ENCODE data around the gene SPAG17. TPM values are rescaled to one million over a fixed set of nuclear protein-coding genes. Genes with fewer than 3 reads are reported as not detected.
"Not testable (repeated sequence)": the region's sequence is repeated elsewhere in the genome, so short reads cannot be mapped to it uniquely, and the experiment has no call there.

Gene SPAG17
- total RNA-seq, 3 donors from 2014 or later: 1.3 to 6.9 (median 5.9) TPM

- no peaks in the 10 kb centered on the region for H3K36me3 ChIP-seq
- H3K27ac ChIP-seq: peak overlapping the region; percentile 83 to 91
- TF ChIP-seq POLR2A (IDR thresholded peaks at IDR 0.05) (no peak), CTCF (IDR thresholded peaks at IDR 0.05) (no peak), POLR2AphosphoS5 (IDR thresholded peaks at IDR 0.05) (no peak)
- peak; percentile 24 to 53 for DNase-seq (ENCODE audit: low spot score in 2 of 2)
- peak overlapping the region; percentile 65 to 88 (median 78) for H3K4me3 ChIP-seq
- intact Hi-C loops (cut with DNase I; ENCODE audit: low total_unique reads): no loop called here
- peaks cover 0 to 8% of the 10 kb centered on the region in 2 donors for H3K4me1 ChIP-seq
- no peaks in the 10 kb centered on the region for H3K9me3 ChIP-seq
- no peaks in the 10 kb centered on the region for H3K27me3 ChIP-seq
Measured at GRCh38 chr1:117928881-117929342, 256.1 kb downstream of the SPAG17 start.

- Histone ChIP-seq H3K9me3 (no peaks in the 10 kb centered on the region), H3K4me1 (peaks cover 0 to 8% of the 10 kb centered on the region in 2 donors), H3K36me3 (no peaks in the 10 kb centered on the region), H3K27ac (no peak overlapping the region), H3K4me3 (no peak overlapping the region), H3K27me3 (no peaks in the 10 kb centered on the region)
- no peak for TF ChIP-seq POLR2AphosphoS5 (IDR thresholded peaks at IDR 0.05)
- TF ChIP-seq POLR2A (IDR thresholded peaks at IDR 0.05): no peak
- TF ChIP-seq CTCF (IDR thresholded peaks at IDR 0.05): no peak
- DNase-seq (ENCODE audit: low spot score in 2 of 2): no peak
- intact Hi-C loops (cut with DNase I; ENCODE audit: low total_unique reads): no loop called here
Measured at GRCh38 chr1:117925981-117926380, 259.0 kb downstream of the SPAG17 start.

GRCh38 chr1:117922717-117923116 lies 262.3 kb downstream of the SPAG17 start:
- DNase-seq (ENCODE audit: low spot score in 2 of 2); H3K9me3 ChIP-seq; H3K27me3 ChIP-seq; H3K4me3 ChIP-seq; intact Hi-C loops (cut with DNase I; ENCODE audit: low total_unique reads); H3K27ac ChIP-seq; H3K4me1 ChIP-seq; H3K36me3 ChIP-seq: not testable (repeated sequence)

DNA sequence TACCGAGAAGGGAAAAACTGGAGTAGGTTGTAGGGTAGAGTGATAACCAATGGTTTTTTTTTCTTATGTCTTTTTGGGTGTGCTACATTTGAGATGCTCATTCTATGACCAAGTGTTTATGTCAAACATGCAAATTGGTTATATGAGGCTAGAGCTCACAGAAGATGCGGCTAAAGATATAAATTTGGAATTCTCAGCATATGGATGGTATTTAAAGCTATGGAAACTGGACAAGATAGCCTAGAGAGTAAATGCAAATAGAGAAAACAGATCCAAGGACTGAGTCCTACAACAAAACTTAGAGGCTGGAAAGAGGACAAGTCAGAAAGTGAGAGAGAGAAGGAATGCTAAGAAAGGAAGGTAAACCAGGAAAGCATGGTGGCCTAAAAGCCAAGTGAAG lies 263.0 kb downstream of the SPAG17 start:
- no peaks in the 10 kb centered on the region for H3K27me3 ChIP-seq

DNA sequence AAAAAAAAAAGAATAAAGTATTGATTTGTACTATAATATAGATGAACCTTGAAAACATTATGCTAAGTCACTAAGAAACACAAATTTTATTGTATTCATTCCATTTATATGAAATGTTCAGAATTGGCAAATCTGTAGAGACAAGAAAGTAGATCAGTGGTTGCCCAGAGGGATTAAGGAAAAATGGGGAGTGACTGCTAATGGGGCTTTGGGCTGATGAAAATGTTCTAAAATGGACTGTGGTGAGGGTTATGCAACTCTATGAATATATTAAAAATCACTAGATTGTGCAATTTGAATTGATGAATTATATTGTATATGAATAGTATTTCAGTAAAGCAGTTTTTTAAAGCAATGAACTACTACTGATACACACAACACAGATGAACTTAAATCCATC lies 265.7 kb downstream of the SPAG17 start:
- Histone ChIP-seq H3K27ac (no peak overlapping the region), H3K9me3 (no peaks in the 10 kb centered on the region), H3K36me3 (no peaks in the 10 kb centered on the region), H3K27me3 (no peaks in the 10 kb centered on the region), H3K4me3 (no peak overlapping the region), H3K4me1 (no peaks in the 10 kb centered on the region)
- intact Hi-C loops (cut with DNase I; ENCODE audit: low total_unique reads): no loop called here
- TF ChIP-seq POLR2A (IDR thresholded peaks at IDR 0.05) (no peak), POLR2AphosphoS5 (IDR thresholded peaks at IDR 0.05) (no peak), CTCF (IDR thresholded peaks at IDR 0.05) (no peak)
- no peak for DNase-seq (ENCODE audit: low spot score in 2 of 2)

More for the DNA sequence above, 263.0 kb downstream of the SPAG17 start:
- Histone ChIP-seq H3K9me3 (no peaks in the 10 kb centered on the region), H3K4me3 (no peak overlapping the region), H3K36me3 (no peaks in the 10 kb centered on the region), H3K4me1 (no peaks in the 10 kb centered on the region), H3K27ac (no peak overlapping the region)
- DNase-seq (ENCODE audit: low spot score in 2 of 2): no peak
- intact Hi-C loops (cut with DNase I; ENCODE audit: low total_unique reads): no loop called here
- TF ChIP-seq POLR2AphosphoS5 (IDR thresholded peaks at IDR 0.05): no peak
- no peak for TF ChIP-seq POLR2A (IDR thresholded peaks at IDR 0.05)
- no peak for TF ChIP-seq CTCF (IDR thresholded peaks at IDR 0.05)

DNA sequence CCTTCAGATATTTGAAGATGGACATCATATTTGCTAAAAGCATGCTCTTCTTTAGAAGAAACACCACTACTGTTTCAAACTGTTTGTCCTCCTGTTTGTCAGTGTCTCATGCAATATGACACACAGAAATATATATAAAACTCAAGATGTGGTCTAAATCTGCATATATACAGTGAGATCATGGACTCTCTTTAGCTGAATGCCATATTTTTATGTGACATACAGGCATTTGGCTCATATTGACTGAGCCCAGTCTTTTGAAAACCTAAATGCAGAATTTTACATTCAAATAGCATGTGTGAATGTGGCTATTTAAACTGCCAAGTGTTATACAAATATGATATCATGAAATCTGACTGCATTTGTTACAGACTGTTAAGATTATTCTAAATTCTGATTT lies 274.0 kb downstream of the SPAG17 start:
- no peaks in the 10 kb centered on the region for H3K27me3 ChIP-seq
- no peak overlapping the region for H3K27ac ChIP-seq
- intact Hi-C loops (cut with DNase I; ENCODE audit: low total_unique reads): no loop called here
- H3K9me3 ChIP-seq: no peaks in the 10 kb centered on the region
- H3K4me1 ChIP-seq: no peaks in the 10 kb centered on the region
- H3K4me3 ChIP-seq: no peak overlapping the region
- H3K36me3 ChIP-seq: peaks cover 7% of the 10 kb centered on the region
- no peak for DNase-seq (ENCODE audit: low spot score in 2 of 2)
- TF ChIP-seq POLR2AphosphoS5 (IDR thresholded peaks at IDR 0.05) (no peak), POLR2A (IDR thresholded peaks at IDR 0.05) (no peak), CTCF (IDR thresholded peaks at IDR 0.05) (no peak)
